ENCODE measurements around the gene SHISAL2B.
"Not testable (repeated sequence)": the region's sequence is repeated elsewhere in the genome, so short reads cannot be mapped to it uniquely, and the experiment has no call there.

DNA sequence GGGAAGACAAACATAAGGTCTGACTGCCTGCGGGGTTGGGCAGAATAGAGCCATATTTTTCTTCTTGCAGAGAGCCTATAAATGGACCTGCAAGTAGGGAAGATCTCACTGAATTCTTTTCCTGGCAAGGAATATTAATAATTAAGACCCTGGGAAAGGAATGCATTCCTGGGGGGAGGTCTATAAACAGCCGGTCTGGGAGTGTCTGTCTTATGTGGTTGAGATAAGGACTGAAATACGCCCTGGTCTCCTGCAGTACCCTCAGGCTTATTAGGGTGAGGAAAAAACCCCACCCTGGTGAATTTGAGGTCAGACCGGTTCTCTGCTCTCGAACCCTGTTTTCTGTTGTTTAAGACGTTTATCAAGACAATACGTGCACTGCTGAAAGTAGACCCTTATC lies 6.1 kb downstream of the SHISAL2B start:
- not testable (repeated sequence) for TF ChIP-seq CTCF, POLR2A (IDR thresholded peaks at IDR 0.05)
